ENCODE results near the gene RFK.

DNA sequence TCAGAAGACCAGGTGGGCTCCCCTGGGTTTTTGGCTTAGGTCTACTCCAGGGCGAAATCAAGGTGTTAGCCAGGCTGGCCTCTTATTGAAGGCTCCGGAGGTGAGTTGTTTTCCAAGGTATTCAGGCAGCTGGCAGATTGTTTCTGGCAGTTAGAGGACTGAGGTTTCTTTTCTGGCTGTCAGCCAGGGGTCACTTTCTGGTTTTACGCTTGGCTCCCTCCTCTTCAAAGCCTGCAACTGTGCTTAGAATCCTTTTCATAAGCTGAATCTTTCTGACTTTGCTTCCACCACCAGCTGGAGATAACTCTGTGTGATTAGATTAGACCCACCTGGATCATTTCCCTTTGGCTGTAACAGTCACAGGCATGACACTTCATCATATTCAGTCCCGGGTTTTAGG is 24.6 kb downstream of the RFK start:
- TF ChIP-seq SPI1 (IDR thresholded peaks at IDR 0.05; ENCODE audit: low read depth, low read length) (no peak), POLR2A (IDR thresholded peaks at IDR 0.05; ENCODE audit: low read depth, low read length) (no peak), TAF1 (IDR thresholded peaks at IDR 0.05; ENCODE audit: low read depth, low read length) (no peak)
